SK-N-SH (cell line): ENCODE data around the gene STK39. TPM values are rescaled to one million over a fixed set of nuclear protein-coding genes. Genes with fewer than 3 reads are reported as not detected.
"Not testable (repeated sequence)": the region's sequence is repeated elsewhere in the genome, so short reads cannot be mapped to it uniquely, and the experiment has no call there.

Source experiments
- CTCF ChIA-PET: fragments of 300-600, 350-600 bp; formaldehyde crosslinking; extraction: SDS; loops from one replicate; lab custom pipeline; 2021; lab: Yijun Ruan, JAX
- POLR2A ChIA-PET: fragments of 350-600 bp; sonication (Branson Sonifier 250); formaldehyde crosslinking; extraction: SDS; loops from one replicate; lab custom pipeline; 2020; ENCODE audit warnings: antibody characterized with exemption, inconsistent platforms; lab: Yijun Ruan, JAX
- DNase-seq: peaks from one replicate; pipeline ENCODE4 v3.0.0; 2012
- H2AFZ ChIP-seq: fragments of 200-600 bp; sonication (generic); 2 replicates; pipeline ENCODE4 v1.8.1; 2016; ENCODE audit warnings: antibody characterized with exemption, mild to moderate bottlenecking, low read depth
- H3F3A ChIP-seq: fragments of 200-600 bp; sonication (generic); replicated peaks from 2 replicates; pipeline ENCODE3; 2016; ENCODE audit warnings: antibody characterized with exemption, mild to moderate bottlenecking; ENCODE audit not compliant: insufficient read depth
- H3K27ac ChIP-seq, 2 experiments: fragments of 200-500 bp in 1 of 2; fragments of 200-600 bp in 1 of 2; sonication (Bioruptor generic) in 1 of 2; sonication (generic), shearing (Covaris generic) in 1 of 2; 2 replicates each; pipeline versions ENCODE4 v1.5.1 to v1.6.1; 2014 to 2016; ENCODE audit warnings: low read depth in 2 of 2, inconsistent platforms in 1 of 2, low read length in 1 of 2, mild to moderate bottlenecking in 1 of 2, mixed read lengths in 1 of 2
- H3K27me3 ChIP-seq: fragments of 200-600 bp; sonication (generic), shearing (Covaris generic); 2 replicates; pipeline ENCODE4 v1.6.1; 2016; ENCODE audit warnings: mixed run types; ENCODE audit not compliant: insufficient read depth
- H3K36me3 ChIP-seq, 2 experiments: fragments of 200-500 bp in 1 of 2; fragments of 200-600 bp in 1 of 2; sonication (Bioruptor generic) in 1 of 2; sonication (generic) in 1 of 2; replicated peaks in 1 of 2; 2 replicates each; pipeline versions ENCODE3 to v1.5.1; 2014 to 2016; ENCODE audit warnings: low read length in 1 of 2, mild to moderate bottlenecking in 1 of 2; ENCODE audit not compliant: insufficient read depth in 2 of 2, control insufficient read depth in 1 of 2
- H3K4me1 ChIP-seq, 2 experiments: fragments of 200-500 bp in 1 of 2; fragments of 200-600 bp in 1 of 2; sonication (Bioruptor generic) in 1 of 2; sonication (generic), shearing (Covaris generic) in 1 of 2; 2 replicates each; pipeline versions ENCODE4 v1.5.1 to v1.6.1; 2014 to 2016; ENCODE audit warnings: low read depth in 1 of 2, low read length in 1 of 2, mixed run types in 1 of 2; ENCODE audit not compliant: insufficient read depth in 2 of 2, control insufficient read depth in 1 of 2
- H3K4me2 ChIP-seq: fragments of 200-600 bp; sonication (generic), shearing (Covaris generic); 2 replicates; pipeline ENCODE4 v1.6.1; 2017; ENCODE audit warnings: mixed run types
- H3K4me3 ChIP-seq, 2 experiments: fragments of 200-500 bp in 1 of 2; fragments of 200-600 bp in 1 of 2; sonication (Bioruptor generic) in 1 of 2; sonication (generic), shearing (Covaris generic) in 1 of 2; 2 replicates each; pipeline versions ENCODE4 v1.5.1 to v1.8.1; 2014 to 2016; ENCODE audit warnings: low read depth in 2 of 2, inconsistent platforms in 1 of 2, low read length in 1 of 2, mild to moderate bottlenecking in 1 of 2, mixed read lengths in 1 of 2, moderate library complexity in 1 of 2
- H3K79me2 ChIP-seq: fragments of 200-600 bp; sonication (generic); 2 replicates; pipeline ENCODE4 v1.8.1; 2017; ENCODE audit warnings: mild to moderate bottlenecking; ENCODE audit not compliant: insufficient read depth
- H3K9ac ChIP-seq: fragments of 200-600 bp; sonication (generic); 2 replicates; pipeline ENCODE4 v1.6.1; 2017; ENCODE audit warnings: mixed run types
- H3K9me2 ChIP-seq: fragments of 200-600 bp; sonication (generic); 2 replicates; pipeline ENCODE4 v1.6.1; 2017; ENCODE audit warnings: mixed run types
- H3K9me3 ChIP-seq: fragments of 200-600 bp; sonication (generic); 2 replicates; pipeline ENCODE4 v1.6.1; 2017; ENCODE audit warnings: mixed run types, mild to moderate bottlenecking, moderate library complexity
- H4K20me1 ChIP-seq: fragments of 200-600 bp; sonication (generic); 2 replicates; pipeline ENCODE4 v1.6.1; 2017; ENCODE audit warnings: mild to moderate bottlenecking, mixed run types; ENCODE audit not compliant: insufficient read depth
- EP300 ChIP-seq, 2 experiments: IDR thresholded peaks; 2 replicates each; pipeline versions ENCODE4 v1.4.0 to v1.6.1; 2012; ENCODE audit warnings: borderline replicate concordance in 1 of 2, low read depth in 1 of 2, low read length in 1 of 2
- FOSL2 ChIP-seq: IDR thresholded peaks from 2 replicates; pipeline ENCODE4 v1.4.0; 2012; ENCODE audit warnings: low read depth, mild to moderate bottlenecking, moderate library complexity, borderline replicate concordance
- FOXM1 ChIP-seq: IDR thresholded peaks from 2 replicates; pipeline ENCODE4 v1.4.0; 2012; ENCODE audit warnings: low read depth, mild to moderate bottlenecking
- GATA2 ChIP-seq: sonication (generic); formaldehyde crosslinking; IDR thresholded peaks from 2 replicates; pipeline ENCODE4 v1.5.0; 2020; ENCODE audit warnings: mild to moderate bottlenecking, missing genetic modification reagents
- MXI1 ChIP-seq: IDR thresholded peaks from 2 replicates; pipeline ENCODE4 v1.6.1; 2012; ENCODE audit warnings: mild to moderate bottlenecking, low read depth, low read length, improper control_type of control experiment
- NRF1 ChIP-seq: IDR thresholded peaks from 2 replicates; pipeline ENCODE4 v1.6.1; 2012; ENCODE audit warnings: low read depth, mild to moderate bottlenecking, low read length
- POLR2AphosphoS5 ChIP-seq: IDR thresholded peaks from 2 replicates; pipeline ENCODE4 v1.6.1; 2012; ENCODE audit warnings: low read depth, low read length
- SIN3A ChIP-seq: IDR thresholded peaks from 2 replicates; pipeline ENCODE4 v1.6.1; 2012; ENCODE audit warnings: low read depth, mild to moderate bottlenecking, low read length, moderate library complexity, borderline replicate concordance
- TAF1 ChIP-seq: IDR thresholded peaks from 2 replicates; pipeline ENCODE4 v1.6.1; 2012; ENCODE audit warnings: low read depth, mild to moderate bottlenecking, low read length, moderate library complexity, borderline replicate concordance
- TEAD4 ChIP-seq: IDR thresholded peaks from 2 replicates; pipeline ENCODE4 v1.4.0; 2012; ENCODE audit warnings: mild to moderate bottlenecking, borderline replicate concordance; ENCODE audit not compliant: insufficient read depth
- YY1 ChIP-seq: IDR thresholded peaks from 2 replicates; pipeline ENCODE4 v1.4.0; 2012; ENCODE audit warnings: low read depth, mild to moderate bottlenecking
- WGBS: methylation state at CpG from one replicate; pipeline ENCODE4 v1.1.6; 2017; ENCODE audit warnings: low lambda C conversion rate; 5-methylcytosine and 5-hydroxymethylcytosine counted together
- polyA plus RNA-seq, 3 experiments: library from polyadenylated mRNA; depleted of rRNA; stranded (reverse); fragments of >200 nt; gene quantifications; 2 replicates each; pipeline ENCODE4 v1.2.3, GENCODE V29; 2012
- TF ChIP-seq, protein P1 (sequence below): fragments of 150-350 bp; IDR thresholded peaks from 2 replicates; pipeline ENCODE4 v1.6.1; 2016; ENCODE audit warnings: mild to moderate bottlenecking, low read depth, low read length
- TF ChIP-seq, protein P2 (sequence below): IDR thresholded peaks from 2 replicates; pipeline ENCODE4 v1.4.0; 2012; ENCODE audit warnings: low read depth, borderline replicate concordance

The STK39 gene
- polyA plus RNA-seq, 1 of the 3 experiments (the other 2 are of a cell fraction), result 9.6 TPM

DNA sequence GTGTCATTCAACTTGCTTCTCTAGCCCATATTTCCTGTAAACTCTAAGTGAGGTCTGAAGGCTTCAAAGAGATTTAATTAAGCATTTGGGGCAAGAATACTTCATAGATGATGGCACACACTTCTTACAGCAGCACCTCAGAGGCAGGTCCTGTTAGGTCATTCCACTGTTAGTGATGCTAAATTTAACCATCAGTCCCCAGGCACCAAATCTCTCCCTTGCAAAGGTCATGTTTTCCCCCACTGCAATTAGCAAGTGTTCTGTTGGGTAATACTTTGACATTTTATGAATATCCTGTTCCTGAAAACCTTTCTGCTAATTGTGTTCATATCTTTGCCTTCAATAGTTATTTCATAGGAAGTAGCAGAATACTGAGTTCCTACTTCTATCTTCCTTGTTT lies 117.0 kb downstream of the STK39 start (continued):
- TF ChIP-seq FOXM1 (no peak), TEAD4 (no peak)

DNA sequence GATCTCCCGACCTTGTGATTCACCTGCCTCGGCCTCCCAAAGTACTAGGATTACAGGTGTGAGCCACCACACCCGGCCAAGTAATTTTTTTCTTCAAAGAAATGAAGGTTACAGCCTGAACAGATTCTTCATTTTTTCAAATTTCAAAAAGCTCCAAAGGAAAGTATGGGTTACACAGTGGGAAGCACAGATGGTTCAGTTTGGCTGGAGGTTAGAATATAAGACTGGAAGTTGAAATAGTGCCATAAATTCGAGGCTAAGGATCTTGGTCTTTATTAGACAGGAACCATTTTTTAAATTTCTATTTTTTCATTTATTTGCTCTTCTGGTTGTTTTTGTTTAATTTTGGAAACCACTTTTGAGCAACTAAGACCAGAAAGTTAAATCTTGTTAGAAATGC lies 120.0 kb downstream of the STK39 start:
- H3K79me2 ChIP-seq, result no peaks in the 10 kb centered on the region
- H4K20me1 ChIP-seq, result no peaks in the 10 kb centered on the region
- H3K9me2 ChIP-seq, result no peaks in the 10 kb centered on the region
- no peak overlapping the region for H3K4me3 ChIP-seq
- peaks cover 0 to 4% of the 10 kb centered on the region in 2 experiments; a peak in 2 of 4 replicates for H3K4me1 ChIP-seq
- no peaks in the 10 kb centered on the region for H3F3A ChIP-seq
- no peak for DNase-seq
- H3K27ac ChIP-seq, result no peak overlapping the region
- H3K36me3 ChIP-seq, result peaks cover 18 to 40% of the 10 kb centered on the region in 2 experiments
- no peaks in the 10 kb centered on the region for H3K27me3 ChIP-seq
- TF ChIP-seq POLR2AphosphoS5 (no peak), FOSL2 (no peak), EP300 (IDR thresholded peaks at IDR 0.05; ENCODE audit: borderline replicate concordance in 1 of 2, low read depth in 1 of 2, low read length in 1 of 2) (no peak), GATA2 (CRISPR knock-in tag) (no peak), SIN3A (no peak), MXI1 (no peak), TAF1 (no peak), YY1 (no peak), TEAD4 (no peak), NRF1 (no peak)
- TF ChIP-seq, protein P1, sequence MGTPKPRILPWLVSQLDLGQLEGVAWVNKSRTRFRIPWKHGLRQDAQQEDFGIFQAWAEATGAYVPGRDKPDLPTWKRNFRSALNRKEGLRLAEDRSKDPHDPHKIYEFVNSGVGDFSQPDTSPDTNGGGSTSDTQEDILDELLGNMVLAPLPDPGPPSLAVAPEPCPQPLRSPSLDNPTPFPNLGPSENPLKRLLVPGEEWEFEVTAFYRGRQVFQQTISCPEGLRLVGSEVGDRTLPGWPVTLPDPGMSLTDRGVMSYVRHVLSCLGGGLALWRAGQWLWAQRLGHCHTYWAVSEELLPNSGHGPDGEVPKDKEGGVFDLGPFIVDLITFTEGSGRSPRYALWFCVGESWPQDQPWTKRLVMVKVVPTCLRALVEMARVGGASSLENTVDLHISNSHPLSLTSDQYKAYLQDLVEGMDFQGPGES, result no peak
- TF ChIP-seq, protein P2, sequence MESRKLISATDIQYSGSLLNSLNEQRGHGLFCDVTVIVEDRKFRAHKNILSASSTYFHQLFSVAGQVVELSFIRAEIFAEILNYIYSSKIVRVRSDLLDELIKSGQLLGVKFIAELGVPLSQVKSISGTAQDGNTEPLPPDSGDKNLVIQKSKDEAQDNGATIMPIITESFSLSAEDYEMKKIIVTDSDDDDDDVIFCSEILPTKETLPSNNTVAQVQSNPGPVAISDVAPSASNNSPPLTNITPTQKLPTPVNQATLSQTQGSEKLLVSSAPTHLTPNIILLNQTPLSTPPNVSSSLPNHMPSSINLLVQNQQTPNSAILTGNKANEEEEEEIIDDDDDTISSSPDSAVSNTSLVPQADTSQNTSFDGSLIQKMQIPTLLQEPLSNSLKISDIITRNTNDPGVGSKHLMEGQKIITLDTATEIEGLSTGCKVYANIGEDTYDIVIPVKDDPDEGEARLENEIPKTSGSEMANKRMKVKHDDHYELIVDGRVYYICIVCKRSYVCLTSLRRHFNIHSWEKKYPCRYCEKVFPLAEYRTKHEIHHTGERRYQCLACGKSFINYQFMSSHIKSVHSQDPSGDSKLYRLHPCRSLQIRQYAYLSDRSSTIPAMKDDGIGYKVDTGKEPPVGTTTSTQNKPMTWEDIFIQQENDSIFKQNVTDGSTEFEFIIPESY, result no peak
- H3K9me3 ChIP-seq, result no peaks in the 10 kb centered on the region
- ChIA-PET CTCF (interaction anchor here (0.9 to 3.4 kb wide), 2 partner anchors 8 to 14 kb away, joined by 3 to 39 read pairs; no protein-coding TSS in a partner anchor), POLR2A (no interaction called here)
- no peak overlapping the region for H3K4me2 ChIP-seq
- 95% methylated on average over 4 of the region's 4 CpGs for WGBS
- H2AFZ ChIP-seq, result no peak overlapping the region
- H3K9ac ChIP-seq, result no peak overlapping the region

DNA sequence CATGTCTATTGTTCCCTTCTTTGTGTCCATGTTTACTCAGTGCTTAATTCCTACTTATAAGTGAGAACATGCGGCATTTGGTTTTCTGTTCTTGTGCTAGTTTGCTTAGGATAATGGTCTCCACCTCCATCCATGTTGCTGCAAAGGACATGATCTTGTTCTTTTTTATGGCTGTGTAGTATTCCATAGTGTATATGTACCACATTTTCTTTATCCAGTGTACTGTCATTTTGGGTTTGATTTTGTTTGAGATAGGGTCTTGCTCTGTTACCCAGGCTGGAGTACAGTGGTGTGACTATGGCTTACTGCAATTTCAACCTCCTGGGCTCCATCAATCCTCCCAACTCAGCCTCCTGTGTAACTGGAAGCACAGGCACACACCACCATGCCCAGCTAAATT lies 125.2 kb downstream of the STK39 start:
- H4K20me1 ChIP-seq, H3K4me3 ChIP-seq, H3K27me3 ChIP-seq, H3K9me3 ChIP-seq, H3K9ac ChIP-seq, H3F3A ChIP-seq, H3K79me2 ChIP-seq, H3K27ac ChIP-seq, H3K9me2 ChIP-seq, H3K4me2 ChIP-seq, H3K4me1 ChIP-seq, DNase-seq, H2AFZ ChIP-seq, POLR2A ChIA-PET: not testable (repeated sequence)
- CTCF ChIA-PET, result interaction anchor here (0.9 kb wide), 1 partner anchor 10 kb away, joined by 3 read pairs; no protein-coding TSS in a partner anchor
- H3K36me3 ChIP-seq, result peaks cover 14 to 28% of the 10 kb centered on the region in 2 experiments
- 94% methylated on average over 1 of the region's 1 CpG for WGBS
